ENCODE results near the gene FAM193B.

The FAM193B gene

GRCh38 chr5:177523711-177524538 lies 30.4 kb downstream of the FAM193B start:
- no peak for FAIRE-seq
- no peak for DNase-seq (ENCODE audit: insufficient read length, low spot score)
- TF ChIP-seq POLR2A (IDR thresholded peaks at IDR 0.05; ENCODE audit: low read depth, low read length) = no peak

DNA sequence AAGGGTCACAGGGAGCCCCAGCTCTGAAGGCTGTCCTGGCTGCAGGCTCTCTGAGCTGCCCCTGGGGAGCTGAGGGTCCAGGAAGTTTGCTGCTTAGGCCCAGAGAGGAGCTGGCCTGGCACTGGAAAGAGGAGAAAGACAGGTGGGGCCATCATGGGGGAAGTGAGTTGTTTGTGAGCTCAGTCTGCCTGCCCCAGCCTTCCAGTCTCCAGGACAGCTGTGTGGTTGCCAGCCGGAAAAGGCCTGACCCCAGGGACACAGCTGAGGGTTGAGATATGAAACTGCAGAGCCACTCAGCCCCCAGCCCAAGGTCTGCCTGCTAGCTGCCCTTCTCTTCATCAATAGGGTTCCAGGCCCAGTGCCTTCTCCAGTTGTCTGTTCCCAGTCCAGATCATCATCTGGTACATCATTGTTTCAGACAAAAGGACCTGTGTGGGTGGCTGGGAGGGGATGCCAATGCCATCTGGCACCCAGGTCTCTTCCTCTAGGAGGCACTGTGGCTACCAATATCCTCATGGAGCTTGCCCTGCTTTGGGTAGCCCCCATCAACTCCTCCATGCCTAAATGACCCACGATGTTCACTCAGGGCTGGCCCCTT lies 33.3 kb downstream of the FAM193B start:
- DNase-seq (ENCODE audit: insufficient read length, low spot score) (no peak), FAIRE-seq (no peak)
- TF ChIP-seq POLR2A (IDR thresholded peaks at IDR 0.05; ENCODE audit: low read depth, low read length) = no peak

DNA sequence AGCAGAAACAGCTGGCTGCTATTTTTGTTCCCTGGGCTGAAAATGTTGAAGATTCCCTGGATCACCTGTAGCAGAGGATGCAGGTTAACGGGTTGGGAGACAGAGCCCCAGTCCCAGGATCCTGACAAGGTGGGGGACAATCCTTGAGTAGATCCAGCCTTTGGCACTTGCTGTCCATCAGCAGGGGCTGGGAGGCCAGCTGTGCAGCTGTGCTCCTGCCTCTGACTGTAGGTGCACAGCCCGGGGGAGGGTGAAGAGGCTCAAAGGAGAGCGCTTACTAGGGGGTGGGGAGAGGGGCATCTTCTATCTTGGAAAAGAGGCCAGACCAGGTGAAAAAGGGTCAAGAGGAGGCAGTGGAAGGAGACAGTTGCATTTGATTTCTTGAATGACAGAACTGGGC lies 34.1 kb downstream of the FAM193B start:
- no peak for DNase-seq (ENCODE audit: insufficient read length, low spot score)
- no peak for FAIRE-seq

DNA sequence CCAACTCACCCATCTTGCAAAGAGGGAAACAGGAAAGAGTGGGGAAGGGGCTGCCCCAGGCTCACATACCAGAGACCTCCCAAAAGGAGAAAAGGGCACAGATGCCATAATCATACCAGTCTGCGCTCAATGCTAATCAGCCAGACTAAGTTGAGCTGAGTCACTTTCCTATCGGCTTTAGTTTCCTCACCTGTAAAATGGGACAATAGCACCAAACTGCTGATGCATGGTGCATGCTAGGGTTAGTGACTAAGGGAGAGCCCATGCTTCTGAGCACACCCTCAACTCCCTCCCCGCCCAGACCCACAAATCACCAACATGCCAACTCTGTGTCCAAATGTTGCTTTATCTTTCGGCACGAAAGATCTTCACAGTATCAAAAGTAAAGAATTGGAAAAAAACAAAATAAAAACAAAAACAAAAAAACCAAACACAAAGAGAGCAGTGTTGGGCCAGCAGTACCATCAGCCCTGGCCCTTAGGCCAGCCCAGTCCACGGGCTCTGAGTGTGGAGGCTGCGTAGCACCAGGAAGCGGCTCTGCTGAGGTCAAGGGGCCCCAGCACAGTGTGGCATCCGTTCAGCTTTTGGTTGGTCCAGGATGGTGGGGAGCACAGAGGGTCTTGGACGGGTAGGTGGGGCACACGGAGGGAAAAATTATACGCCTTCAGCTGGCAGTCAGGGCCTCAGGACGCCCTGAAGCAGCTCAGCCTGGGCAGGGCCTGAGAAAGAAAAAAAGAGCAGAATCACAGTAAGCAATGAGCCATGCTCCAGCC lies 34.7 kb downstream of the FAM193B start:
- FAIRE-seq = no peak
- DNase-seq (ENCODE audit: insufficient read length, low spot score) = no peak
- no peak for TF ChIP-seq POLR2A (IDR thresholded peaks at IDR 0.05; ENCODE audit: low read depth, low read length)

More for the DNA sequence above, 34.1 kb downstream of the FAM193B start:
- TF ChIP-seq POLR2A (IDR thresholded peaks at IDR 0.05; ENCODE audit: low read depth, low read length) = no peak

DNA sequence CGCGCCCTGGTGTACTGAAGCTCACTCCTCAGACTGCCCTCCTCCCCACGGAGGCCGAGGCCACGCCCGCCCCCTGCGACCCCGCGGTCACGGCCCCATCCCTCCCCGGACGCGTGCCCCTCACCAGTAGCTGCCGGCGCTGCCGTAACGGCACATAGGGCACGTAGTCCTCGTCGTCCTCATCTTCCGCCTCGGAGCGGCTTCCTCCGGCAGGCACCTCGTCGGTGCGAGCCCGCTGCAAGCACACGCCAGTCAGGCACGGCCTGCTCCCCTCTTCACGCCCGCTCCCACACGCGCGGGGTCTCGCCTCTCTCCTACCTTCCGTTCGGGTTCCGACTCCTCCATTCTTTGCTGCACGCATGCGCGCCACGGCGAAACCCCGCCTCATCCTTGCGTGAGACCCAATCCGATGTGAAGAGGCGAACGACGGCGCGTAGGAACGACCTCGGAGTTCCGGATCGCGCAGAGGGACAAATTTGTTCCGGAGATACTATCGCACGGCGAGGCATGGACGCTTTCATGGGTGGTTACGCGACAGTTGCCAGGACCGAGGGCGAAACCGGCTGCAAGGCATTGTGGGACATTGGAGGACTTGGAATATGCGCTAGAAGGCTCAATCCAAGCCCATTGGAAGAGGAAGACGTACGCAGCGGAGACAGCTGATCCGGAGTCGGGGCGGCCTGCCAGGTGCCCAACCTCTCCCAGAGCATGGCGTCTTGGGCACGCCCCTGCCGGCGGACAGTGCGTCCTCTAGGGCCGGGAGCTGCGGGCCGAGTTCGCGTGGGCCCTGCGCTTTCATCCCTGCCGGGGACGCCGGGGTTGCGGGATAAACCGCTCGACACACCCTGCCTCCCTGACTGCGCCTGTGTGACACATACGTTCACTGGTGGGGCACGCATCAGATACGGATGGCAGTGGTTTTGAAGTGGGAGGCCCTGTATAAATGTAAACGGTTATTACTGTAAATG lies 37.5 kb downstream of the FAM193B start, which contains the start of gene DDX41:
TSS of gene DDX41 (minus strand) at position 361 of the 968 bp plus-strand sequence. CDS start at position 345, 16 bp downstream.
- peak; percentile 88 for TF ChIP-seq POLR2A (IDR thresholded peaks at IDR 0.05; ENCODE audit: low read depth, low read length)
- DNase-seq (ENCODE audit: insufficient read length, low spot score) (peak; percentile 97), FAIRE-seq (peak; percentile 84)

GRCh38 chr5:177515580-177515979 lies 38.8 kb downstream of the FAM193B start:
- TF ChIP-seq POLR2A (IDR thresholded peaks at IDR 0.05; ENCODE audit: low read depth, low read length) = no peak
- no peak for FAIRE-seq
- no peak for DNase-seq (ENCODE audit: insufficient read length, low spot score)

DNA sequence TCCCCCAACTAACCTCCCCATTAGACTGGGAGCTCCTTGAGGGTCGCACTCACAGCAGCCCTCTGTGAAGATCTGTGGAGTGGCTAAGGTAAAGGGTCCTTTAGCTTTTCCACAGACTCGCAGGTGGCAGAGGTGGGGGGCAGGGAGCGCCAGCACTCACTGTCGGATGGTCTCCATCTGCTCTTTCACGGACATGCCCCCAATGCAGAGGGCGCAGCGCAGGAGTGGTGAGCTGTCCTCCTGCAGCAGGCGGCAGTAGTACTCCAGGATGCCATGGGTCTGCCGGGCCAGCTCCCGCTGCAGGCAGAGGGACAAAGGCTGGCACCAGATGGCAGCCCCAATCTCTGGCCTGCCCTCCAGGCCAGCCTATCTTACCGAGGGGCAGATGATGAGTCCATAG lies 39.8 kb downstream of the FAM193B start:
- TF ChIP-seq POLR2A (IDR thresholded peaks at IDR 0.05; ENCODE audit: low read depth, low read length) = no peak
- DNase-seq (ENCODE audit: insufficient read length, low spot score) (no peak), FAIRE-seq (no peak)

DNA sequence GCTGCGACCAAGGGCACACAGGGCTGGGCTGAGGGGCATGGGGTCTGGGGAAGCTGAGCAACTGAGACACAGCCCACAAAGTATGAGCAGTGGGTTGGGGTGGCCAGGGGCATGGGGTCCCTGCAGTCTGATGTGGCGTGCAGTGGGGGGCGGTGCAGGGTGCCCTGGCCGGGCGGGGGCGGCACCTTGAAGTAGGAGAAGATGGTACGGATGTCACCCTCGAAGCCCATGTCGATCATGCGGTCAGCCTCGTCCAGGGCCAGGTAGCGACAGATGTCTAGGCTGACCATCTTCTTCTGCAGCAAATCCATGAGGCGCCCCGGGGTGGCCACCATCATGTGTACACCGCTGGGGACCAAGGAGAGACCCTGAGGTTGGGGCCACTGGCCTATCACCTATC lies 40.9 kb downstream of the FAM193B start:
- TF ChIP-seq POLR2A (IDR thresholded peaks at IDR 0.05; ENCODE audit: low read depth, low read length) = no peak
- DNase-seq (ENCODE audit: insufficient read length, low spot score) = no peak
- no peak for FAIRE-seq

DNA sequence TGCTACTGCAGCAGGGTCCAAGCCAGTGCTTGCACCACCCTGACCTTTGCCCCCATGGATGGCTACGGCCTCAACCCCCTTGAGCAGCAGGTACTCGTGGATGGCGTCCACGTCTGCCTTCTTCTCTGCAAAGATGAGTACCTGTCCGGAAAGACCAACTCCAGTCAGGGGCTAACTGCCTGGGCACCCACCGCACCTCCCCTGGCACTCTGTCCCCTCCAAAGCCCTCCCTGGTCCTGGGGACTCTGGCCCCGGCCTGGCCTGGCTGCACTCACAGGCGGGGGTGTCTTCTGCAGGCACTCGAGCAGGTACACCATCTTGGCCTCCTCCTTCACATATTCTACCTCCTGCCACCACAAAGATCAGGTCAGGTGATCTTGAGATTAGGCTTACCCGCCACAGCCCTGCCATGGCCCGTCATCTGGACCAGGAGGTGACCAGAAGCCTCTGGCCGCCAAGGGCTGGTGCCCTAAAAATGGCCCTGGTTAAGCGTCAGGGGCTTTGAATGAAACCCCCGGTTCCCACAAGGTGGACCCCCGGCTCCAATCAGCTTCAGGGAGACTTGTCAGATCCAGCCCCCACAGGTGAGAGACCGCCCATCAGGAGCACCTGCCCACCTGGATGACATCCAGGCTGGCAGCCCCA lies 41.5 kb downstream of the FAM193B start:
- TF ChIP-seq POLR2A (IDR thresholded peaks at IDR 0.05; ENCODE audit: low read depth, low read length) = no peak
- FAIRE-seq = no peak
- no peak for DNase-seq (ENCODE audit: insufficient read length, low spot score)

DNA sequence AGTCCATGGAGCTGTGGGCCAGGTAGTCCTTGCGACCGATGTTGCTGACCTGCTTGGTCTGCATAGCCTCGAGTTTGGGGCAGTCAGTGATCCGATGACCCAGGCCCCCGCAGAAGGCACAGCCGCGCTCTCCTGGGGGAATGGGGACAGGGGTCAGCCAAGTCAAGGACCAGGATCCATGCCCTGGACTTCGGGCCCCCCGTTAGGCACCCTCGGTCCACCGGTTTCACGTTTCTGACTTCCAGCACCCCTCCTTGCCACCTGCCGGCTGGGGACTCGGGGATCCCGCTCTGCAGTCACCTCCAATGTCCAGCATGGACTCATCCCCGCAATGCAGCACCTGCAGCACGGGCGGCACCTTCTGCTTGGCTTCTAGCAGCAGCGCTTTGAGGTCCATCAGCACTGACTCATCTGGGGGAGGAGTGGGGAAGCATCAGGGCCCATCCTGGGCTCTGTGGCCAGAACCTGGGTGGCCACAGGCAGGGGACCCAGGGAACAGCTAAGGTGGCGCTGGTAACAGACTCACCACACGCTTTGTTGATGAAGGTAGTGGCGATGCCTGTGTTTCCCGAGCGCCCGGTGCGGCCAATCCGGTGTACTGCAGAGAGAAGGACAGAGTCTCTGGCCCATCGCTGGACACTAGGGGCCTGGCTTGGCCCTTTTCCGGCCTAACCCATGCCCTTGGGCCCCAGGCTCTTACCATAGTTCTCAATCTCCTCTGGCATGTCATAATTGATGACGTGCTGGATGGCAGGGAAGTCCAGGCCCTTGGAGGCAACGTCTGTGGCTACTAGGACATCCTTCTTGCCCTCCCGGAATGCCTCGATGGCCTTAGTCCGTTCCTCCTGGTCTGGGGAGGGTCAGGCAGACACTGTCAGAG lies 42.3 kb downstream of the FAM193B start:
- DNase-seq (ENCODE audit: insufficient read length, low spot score) (no peak), FAIRE-seq (no peak)
- TF ChIP-seq POLR2A (IDR thresholded peaks at IDR 0.05; ENCODE audit: low read depth, low read length) = no peak

DNA sequence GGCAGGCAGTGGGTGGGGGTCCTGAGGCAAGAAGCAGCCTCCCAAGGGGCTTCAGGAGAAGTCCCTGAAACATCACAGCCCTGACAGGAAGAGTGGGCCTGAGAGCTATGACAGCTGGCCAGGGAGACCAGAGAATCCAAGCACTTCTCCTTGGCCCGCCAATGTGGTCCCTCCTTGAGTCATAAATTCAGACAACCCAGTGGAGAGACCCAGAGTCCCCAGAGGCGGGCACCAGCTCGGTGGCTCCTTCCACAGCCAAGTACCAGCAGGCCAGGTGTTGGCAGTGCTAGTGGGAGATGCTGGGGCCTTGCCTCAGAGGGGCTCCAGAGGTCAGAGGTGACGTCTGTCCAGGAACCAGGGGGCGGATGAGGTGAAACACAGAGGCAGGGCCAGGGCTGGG lies 43.2 kb downstream of the FAM193B start:
- TF ChIP-seq POLR2A (IDR thresholded peaks at IDR 0.05; ENCODE audit: low read depth, low read length) = no peak
- DNase-seq (ENCODE audit: insufficient read length, low spot score) (no peak), FAIRE-seq (no peak)

- FAIRE-seq (no peak), DNase-seq (ENCODE audit: insufficient read length, low spot score) (no peak)
- no peak for TF ChIP-seq POLR2A (IDR thresholded peaks at IDR 0.05; ENCODE audit: low read depth, low read length)
These were observed 43.8 kb downstream of the FAM193B start for GRCh38 chr5:177510567-177511053.

Measured in H54 (cell line).